Measurements from ENCODE around the gene NAXD. TPM values are rescaled to one million over a fixed set of nuclear protein-coding genes. Genes with fewer than 3 reads are reported as not detected.

The NAXD gene
- total RNA-seq, 1 experiment from 2014 or later, result 32.1 TPM

GRCh38 chr13:110600980-110601379 lies 14.4 kb upstream of the NAXD start:
- ATAC-seq (no peak), DNase-seq (ENCODE audit: low read depth, low spot score) (no peak)
- no peak for TF ChIP-seq CEBPB (IDR thresholded peaks at IDR 0.05; ENCODE audit: low read depth)
- no peak for TF ChIP-seq JUND (IDR thresholded peaks at IDR 0.05)
- TF ChIP-seq POLR2A (IDR thresholded peaks at IDR 0.05; ENCODE audit: borderline replicate concordance, extremely low read depth, insufficient read depth, insufficient read length), result no peak
- TF ChIP-seq EZH2 (IDR thresholded peaks at IDR 0.05), result no peak
- TF ChIP-seq MAX (IDR thresholded peaks at IDR 0.05), result no peak
- no peak for TF ChIP-seq TCF7L2 (IDR thresholded peaks at IDR 0.05; ENCODE audit: borderline replicate concordance, extremely low read depth, insufficient read depth, insufficient read length)
- no peak for TF ChIP-seq CBX3 (IDR thresholded peaks at IDR 0.05; ENCODE audit: low read depth)
- no peak for TF ChIP-seq ZFX (IDR thresholded peaks at IDR 0.05)
- no peak for TF ChIP-seq EGR1 (IDR thresholded peaks at IDR 0.05; ENCODE audit: low read depth)
- no peak for TF ChIP-seq SRF (IDR thresholded peaks at IDR 0.05; ENCODE audit: low read depth)
- TF ChIP-seq SP1 (IDR thresholded peaks at IDR 0.05; ENCODE audit: low read depth), result no peak
- no peak for TF ChIP-seq ELF1 (IDR thresholded peaks at IDR 0.05; ENCODE audit: borderline replicate concordance, low read depth)
- no peak for TF ChIP-seq ZBTB33 (IDR thresholded peaks at IDR 0.05; ENCODE audit: extremely low read depth, insufficient replicate concordance, low read length)
- TF ChIP-seq EZH2phosphoT487 (IDR thresholded peaks at IDR 0.05; ENCODE audit: borderline replicate concordance), result no peak
- TF ChIP-seq FOSL1 (IDR thresholded peaks at IDR 0.05; ENCODE audit: low read depth), result no peak
- no peak for TF ChIP-seq CTCF (IDR thresholded peaks at IDR 0.05 in 2 of 3, conservative IDR thresholded peaks at IDR 0.05 in 1 of 3; ENCODE audit: borderline replicate concordance in 1 of 3, insufficient read depth in 1 of 3, low read depth in 2 of 3, low read length in 2 of 3)
- Histone ChIP-seq H3K79me2 (ENCODE audit: insufficient read depth, low read length) (no peaks in the 10 kb centered on the region), H3K9ac (ENCODE audit: low read length) (no peak overlapping the region), H3K4me1 (ENCODE audit: control insufficient read depth in 1 of 2, insufficient read depth in 2 of 2, low read length in 2 of 2) (no peaks in the 10 kb centered on the region), H3K4me2 (ENCODE audit: low read length) (no peak overlapping the region), H4K20me1 (ENCODE audit: insufficient read depth) (no peaks in the 10 kb centered on the region), H3K27me3 (ENCODE audit: insufficient read depth, low read length) (no peaks in the 10 kb centered on the region), H3K9me2 (ENCODE audit: insufficient read depth) (no peaks in the 10 kb centered on the region), H3K9me3 (ENCODE audit: control insufficient read depth in 1 of 2, insufficient read depth in 1 of 2, low read depth in 1 of 2, low read length in 2 of 2) (no peaks in the 10 kb centered on the region), H3K27ac (ENCODE audit: low read depth, low read length) (no peak overlapping the region), H3K36me3 (ENCODE audit: control insufficient read depth in 1 of 2, insufficient read depth in 2 of 2, low read length in 2 of 2) (no peaks in the 10 kb centered on the region), H2AFZ (ENCODE audit: low read depth, low read length, poor library complexity, severe bottlenecking) (no peak overlapping the region), H3K4me3 (replicated peaks in 1 of 2; ENCODE audit: low read depth in 1 of 2, low read length in 2 of 2) (no peak overlapping the region)
- ChIA-PET POLR2A (no interaction called here), RAD21 (ENCODE audit: low non-redundant PET in 1 of 2, low total read pairs in 2 of 2, uncharacterized antibody in 2 of 2, unreplicated experiment in 2 of 2) (no interaction called here), CTCF (no interaction called here)
- BruUV-seq (replicated peaks), result no TSS peak
- intact Hi-C loops (cut with micrococcal nuclease), result no loop called here

All from HCT116 (cell line).